Measurements from ENCODE around the gene GRID2. TPM values are rescaled to one million over a fixed set of nuclear protein-coding genes. Genes with fewer than 3 reads are reported as not detected.

GRID2 gene
- total RNA-seq, 6 experiments from 2014 or later: not detected

DNA sequence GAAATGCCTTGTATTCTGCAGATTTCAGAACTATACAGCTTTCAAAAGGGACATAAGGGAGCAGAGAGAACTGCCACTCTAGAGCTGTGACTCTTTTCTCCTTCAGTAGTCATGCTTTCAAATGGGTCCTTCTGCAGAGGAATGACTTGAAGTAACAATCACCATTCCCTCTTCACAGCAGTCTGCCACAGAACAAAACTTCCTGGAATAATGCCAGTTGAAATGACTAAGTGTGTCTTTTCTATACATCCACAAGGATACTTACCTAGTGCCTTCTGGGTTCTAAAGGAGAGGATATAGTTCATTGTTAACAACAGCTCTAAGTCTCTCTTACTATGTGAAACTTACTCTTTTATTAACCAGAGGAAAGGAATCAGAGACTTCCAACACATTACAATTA, 1009.4 kb downstream of the GRID2 start:
- TF ChIP-seq, protein P1, sequence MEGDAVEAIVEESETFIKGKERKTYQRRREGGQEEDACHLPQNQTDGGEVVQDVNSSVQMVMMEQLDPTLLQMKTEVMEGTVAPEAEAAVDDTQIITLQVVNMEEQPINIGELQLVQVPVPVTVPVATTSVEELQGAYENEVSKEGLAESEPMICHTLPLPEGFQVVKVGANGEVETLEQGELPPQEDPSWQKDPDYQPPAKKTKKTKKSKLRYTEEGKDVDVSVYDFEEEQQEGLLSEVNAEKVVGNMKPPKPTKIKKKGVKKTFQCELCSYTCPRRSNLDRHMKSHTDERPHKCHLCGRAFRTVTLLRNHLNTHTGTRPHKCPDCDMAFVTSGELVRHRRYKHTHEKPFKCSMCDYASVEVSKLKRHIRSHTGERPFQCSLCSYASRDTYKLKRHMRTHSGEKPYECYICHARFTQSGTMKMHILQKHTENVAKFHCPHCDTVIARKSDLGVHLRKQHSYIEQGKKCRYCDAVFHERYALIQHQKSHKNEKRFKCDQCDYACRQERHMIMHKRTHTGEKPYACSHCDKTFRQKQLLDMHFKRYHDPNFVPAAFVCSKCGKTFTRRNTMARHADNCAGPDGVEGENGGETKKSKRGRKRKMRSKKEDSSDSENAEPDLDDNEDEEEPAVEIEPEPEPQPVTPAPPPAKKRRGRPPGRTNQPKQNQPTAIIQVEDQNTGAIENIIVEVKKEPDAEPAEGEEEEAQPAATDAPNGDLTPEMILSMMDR (IDR thresholded peaks at IDR 0.05): no peak
- H3K9me3 Mint-ChIP-seq: peaks cover 32% of the 10 kb centered on the region
- no peaks in the 10 kb centered on the region for H3K36me3 Mint-ChIP-seq (ENCODE audit: low read depth)
- no peak overlapping the region for H3K27ac Mint-ChIP-seq
- no peak for DNase-seq
- no peaks in the 10 kb centered on the region for H3K27me3 Mint-ChIP-seq (ENCODE audit: insufficient read depth)
- H3K4me3 Mint-ChIP-seq: no peak overlapping the region
- no peaks in the 10 kb centered on the region for H3K4me1 Mint-ChIP-seq (ENCODE audit: low read depth)

DNA sequence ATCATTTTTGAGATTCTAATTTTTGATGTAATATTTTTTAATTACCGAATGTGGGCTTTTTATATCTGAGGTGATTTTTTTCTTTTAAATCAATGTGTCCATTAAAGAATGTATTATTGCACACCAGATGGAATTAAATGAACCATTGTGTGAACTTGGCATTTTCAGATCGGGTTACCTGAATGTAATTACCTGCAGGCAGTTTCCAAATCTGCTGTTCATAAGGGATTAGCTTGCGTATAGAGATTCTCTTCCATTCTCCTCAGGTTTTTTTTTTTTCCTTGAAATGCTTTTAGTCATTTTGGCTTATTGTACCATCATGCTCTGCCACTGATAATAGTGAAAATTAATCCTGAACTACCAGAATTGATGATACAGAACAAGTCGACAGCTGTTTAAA, 1013.3 kb downstream of the GRID2 start:
- DNase-seq: no peak
- H3K9me3 Mint-ChIP-seq: peaks cover 26% of the 10 kb centered on the region
- H3K4me3 Mint-ChIP-seq: no peak overlapping the region
- H3K27ac Mint-ChIP-seq: no peak overlapping the region
- TF ChIP-seq, protein P1 (IDR thresholded peaks at IDR 0.05): no peak
- no peaks in the 10 kb centered on the region for H3K4me1 Mint-ChIP-seq (ENCODE audit: low read depth)
- H3K27me3 Mint-ChIP-seq (ENCODE audit: insufficient read depth): no peaks in the 10 kb centered on the region
- no peaks in the 10 kb centered on the region for H3K36me3 Mint-ChIP-seq (ENCODE audit: low read depth)

DNA sequence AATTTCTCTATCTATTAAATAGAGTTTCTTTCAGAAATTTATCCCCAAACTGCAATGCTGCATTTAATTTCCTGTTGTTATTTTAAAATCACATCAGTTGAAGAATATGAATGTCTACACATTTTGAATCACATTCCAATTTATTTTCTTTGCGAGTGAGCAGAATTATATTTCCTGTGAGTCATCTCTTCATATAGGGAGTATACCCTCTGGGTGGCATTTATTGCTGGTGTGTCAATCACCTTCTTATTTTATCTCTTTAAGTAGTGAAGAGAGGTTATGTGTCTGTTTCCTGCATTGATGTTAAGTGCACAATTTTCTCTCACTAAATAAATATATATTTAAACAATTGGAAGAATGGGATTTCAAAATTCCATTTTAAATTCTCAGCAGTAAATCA, 1013.8 kb downstream of the GRID2 start:
- Mint-ChIP-seq H3K4me1 (ENCODE audit: low read depth) (no peaks in the 10 kb centered on the region), H3K27ac (no peak overlapping the region), H3K9me3 (peaks cover 26% of the 10 kb centered on the region), H3K4me3 (no peak overlapping the region), H3K36me3 (ENCODE audit: low read depth) (no peaks in the 10 kb centered on the region), H3K27me3 (ENCODE audit: insufficient read depth) (no peaks in the 10 kb centered on the region)
- TF ChIP-seq, protein P1 (IDR thresholded peaks at IDR 0.05): no peak
- DNase-seq: no peak

DNA sequence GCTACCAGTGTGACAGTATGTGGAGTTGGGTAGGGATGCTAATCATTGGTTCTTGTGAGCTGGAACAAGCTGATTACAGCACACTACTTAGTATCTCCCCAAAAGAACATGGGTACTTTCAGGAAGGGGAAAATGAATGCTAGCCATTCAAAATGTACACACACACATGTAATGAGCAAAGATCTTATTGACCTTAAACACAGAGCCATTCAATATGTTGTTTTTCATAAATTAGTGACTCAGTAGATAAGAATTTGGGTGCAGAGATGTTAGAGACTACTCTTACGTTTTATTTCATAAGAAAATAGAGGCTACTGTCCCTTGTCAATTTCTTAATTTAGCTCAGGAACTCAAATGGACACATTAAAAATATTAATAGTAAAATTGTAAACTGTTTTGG, 1015.3 kb downstream of the GRID2 start:
- H3K27ac Mint-ChIP-seq: no peak overlapping the region
- no peaks in the 10 kb centered on the region for H3K4me1 Mint-ChIP-seq (ENCODE audit: low read depth)
- no peaks in the 10 kb centered on the region for H3K36me3 Mint-ChIP-seq (ENCODE audit: low read depth)
- peaks cover 32% of the 10 kb centered on the region for H3K9me3 Mint-ChIP-seq
- TF ChIP-seq, protein P1 (IDR thresholded peaks at IDR 0.05): no peak
- no peak for DNase-seq
- no peaks in the 10 kb centered on the region for H3K27me3 Mint-ChIP-seq (ENCODE audit: insufficient read depth)
- no peak overlapping the region for H3K4me3 Mint-ChIP-seq

DNA sequence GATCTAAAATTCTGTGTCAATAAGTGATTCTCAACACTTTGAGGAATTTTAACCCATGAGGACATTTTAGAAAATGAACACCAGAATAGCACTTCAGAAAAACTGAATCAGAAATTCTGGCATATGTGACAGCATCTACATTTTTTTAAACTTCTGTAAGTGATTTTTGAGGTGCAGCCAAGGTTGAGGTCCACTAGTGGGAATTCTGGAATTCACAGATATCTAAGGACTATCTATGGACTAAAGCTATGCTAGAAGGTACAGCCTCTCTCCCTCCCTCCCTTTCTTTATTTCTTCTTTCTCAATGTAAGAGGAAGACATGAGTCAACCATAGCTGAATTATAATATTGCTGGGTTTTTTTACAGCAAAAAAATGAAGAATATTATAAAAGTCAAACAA, 1016.6 kb downstream of the GRID2 start:
- Mint-ChIP-seq H3K4me1 (ENCODE audit: low read depth) (no peaks in the 10 kb centered on the region), H3K36me3 (ENCODE audit: low read depth) (no peaks in the 10 kb centered on the region), H3K27me3 (ENCODE audit: insufficient read depth) (no peaks in the 10 kb centered on the region), H3K9me3 (peaks cover 31% of the 10 kb centered on the region), H3K4me3 (no peak overlapping the region), H3K27ac (no peak overlapping the region)
- DNase-seq: no peak
- TF ChIP-seq, protein P1 (IDR thresholded peaks at IDR 0.05): no peak

DNA sequence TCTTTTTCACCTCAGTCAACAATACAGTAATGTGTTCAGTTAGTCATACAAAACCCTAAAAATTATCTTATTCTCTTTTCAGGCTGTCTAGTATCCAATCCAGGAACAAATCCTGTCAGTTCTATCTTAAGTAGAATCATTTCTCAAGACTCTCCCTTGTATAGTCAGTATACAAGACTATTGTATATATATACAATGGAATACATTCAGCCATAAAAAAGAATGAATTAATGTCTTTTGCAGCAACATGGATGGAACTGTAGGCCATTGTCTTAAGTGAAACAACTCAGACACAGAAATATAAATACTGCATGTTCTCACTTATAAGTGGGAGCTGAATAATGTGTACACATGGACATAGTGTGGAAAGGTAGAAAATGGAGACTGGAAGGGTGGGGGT, 1023.6 kb downstream of the GRID2 start:
- no peak for DNase-seq
- Mint-ChIP-seq H3K9me3 (peaks cover 60% of the 10 kb centered on the region), H3K36me3 (ENCODE audit: low read depth) (no peaks in the 10 kb centered on the region), H3K4me1 (ENCODE audit: low read depth) (no peaks in the 10 kb centered on the region), H3K27ac (no peak overlapping the region), H3K27me3 (ENCODE audit: insufficient read depth) (no peaks in the 10 kb centered on the region), H3K4me3 (no peak overlapping the region)
- TF ChIP-seq, protein P1 (IDR thresholded peaks at IDR 0.05): no peak
